IMR-90 (cell line): ENCODE data around the gene FOXP1. TPM values are rescaled to one million over a fixed set of nuclear protein-coding genes. Genes with fewer than 3 reads are reported as not detected.
A peak's percentile ranks its signal among the peaks of the same experiment; 100 is the strongest.

ENCODE experiments used
- ATAC-seq: fragments of 200-7000 bp; cut with Tn5 transposase; 2 replicates; pipeline ENCODE4 v1.9.1; 2020; ENCODE audit warnings: low read depth, mild to moderate bottlenecking, moderate library complexity
- BruUV-seq: library from RNA; stranded (reverse); fragments of 400-500 nt; replicated peaks from 2 replicates; lab custom pipeline; 2021; lab: Mats Ljungman, UMichigan
- CTCF ChIA-PET: fragments of 300-600 bp; formaldehyde crosslinking; extraction: SDS; loops from one replicate; lab custom pipeline; 2021; ENCODE audit warnings: antibody characterized with exemption; lab: Yijun Ruan, JAX
- POLR2A ChIA-PET: fragments of 300-600 bp; sonication (Branson Sonifier 250); formaldehyde crosslinking; loops from one replicate; lab custom pipeline; 2022; ENCODE audit warnings: antibody characterized with exemption; ENCODE audit not compliant: unreplicated experiment; lab: Charles Lee
- DNase-seq: peaks from one replicate; pipeline ENCODE4 v3.0.0; 2013
- H2AFZ ChIP-seq: replicated peaks from 2 replicates; pipeline ENCODE3; 2013; ENCODE audit warnings: low read length, mild to moderate bottlenecking; ENCODE audit not compliant: poor library complexity
- H2AK5ac ChIP-seq: 2 replicates; pipeline ENCODE4 v1.6.1; 2013; ENCODE audit warnings: low read depth, low read length, inconsistent platforms
- H2AK9ac ChIP-seq: replicated peaks from 2 replicates; pipeline ENCODE3; 2013; ENCODE audit warnings: mild to moderate bottlenecking, low read depth, low read length, moderate library complexity; ENCODE audit not compliant: poor library complexity
- H2BK120ac ChIP-seq: 2 replicates; pipeline ENCODE4 v1.6.1; 2013; ENCODE audit warnings: low read depth, low read length, inconsistent platforms
- H2BK15ac ChIP-seq: 3 replicates; pipeline ENCODE4 v1.6.1; 2013; ENCODE audit warnings: low read depth, low read length, inconsistent platforms
- H2BK20ac ChIP-seq: 2 replicates; pipeline ENCODE4 v1.6.1; 2013; ENCODE audit warnings: low read depth, mild to moderate bottlenecking, inconsistent platforms, low read length, moderate library complexity
- H2BK5ac ChIP-seq: 2 replicates; pipeline ENCODE4 v1.6.1; 2013; ENCODE audit warnings: mild to moderate bottlenecking, low read depth, low read length, inconsistent platforms; ENCODE audit not compliant: poor library complexity, severe bottlenecking
- H3K14ac ChIP-seq: replicated peaks from 2 replicates; pipeline ENCODE4 v1.6.1; 2013; ENCODE audit warnings: low read depth, low read length, inconsistent platforms
- H3K18ac ChIP-seq: 2 replicates; pipeline ENCODE4 v1.6.1; 2013; ENCODE audit warnings: low read depth, low read length, control low read depth
- H3K23ac ChIP-seq: 2 replicates; pipeline ENCODE4 v1.6.1; 2013; ENCODE audit warnings: low read depth, low read length, inconsistent platforms
- H3K27ac ChIP-seq: 2 replicates; pipeline ENCODE4 v1.5.1; 2013; ENCODE audit warnings: mild to moderate bottlenecking, control low read depth, low read length; ENCODE audit not compliant: insufficient read depth
- H3K27me3 ChIP-seq: 2 replicates; pipeline ENCODE4 v1.6.1; 2013; ENCODE audit warnings: low read length; ENCODE audit not compliant: control insufficient read depth, insufficient read depth
- H3K36me3 ChIP-seq: 2 replicates; pipeline ENCODE4 v1.6.1; 2013; ENCODE audit warnings: low read length, mixed read lengths; ENCODE audit not compliant: control insufficient read depth, insufficient read depth
- H3K4ac ChIP-seq: 2 replicates; pipeline ENCODE4 v1.6.1; 2013; ENCODE audit warnings: low read depth, low read length, inconsistent platforms
- H3K4me1 ChIP-seq: 2 replicates; pipeline ENCODE4 v1.6.1; 2013; ENCODE audit warnings: low read length, mixed read lengths; ENCODE audit not compliant: control insufficient read depth, insufficient read depth
- H3K4me2 ChIP-seq: 2 replicates; pipeline ENCODE4 v1.6.1; 2013; ENCODE audit warnings: low read depth, mild to moderate bottlenecking, control low read depth, low read length, moderate library complexity
- H3K4me3 ChIP-seq: 2 replicates; pipeline ENCODE4 v1.5.1; 2013; ENCODE audit warnings: low read depth, mild to moderate bottlenecking, control low read depth, low read length, moderate library complexity; ENCODE audit not compliant: insufficient read depth
- H3K56ac ChIP-seq: 2 replicates; pipeline ENCODE4 v1.6.1; 2013; ENCODE audit warnings: low read length, inconsistent platforms; ENCODE audit not compliant: insufficient read depth; ENCODE audit errors: extremely low read depth
- H3K79me1 ChIP-seq, 2 experiments: 2 replicates each; pipeline ENCODE4 v1.6.1; 2013; ENCODE audit warnings: low read length in 2 of 2, inconsistent platforms in 1 of 2, low read depth in 1 of 2
- H3K9ac ChIP-seq: 2 replicates; pipeline ENCODE4 v1.6.1; 2013; ENCODE audit warnings: low read depth, low read length, control low read depth
- H3K9me1 ChIP-seq: 2 replicates; pipeline ENCODE4 v1.6.1; 2013; ENCODE audit warnings: low read length, inconsistent platforms; ENCODE audit not compliant: insufficient read depth
- H3K9me3 ChIP-seq: 2 replicates; pipeline ENCODE4 v1.6.1; 2013; ENCODE audit warnings: low read length; ENCODE audit not compliant: control insufficient read depth, insufficient read depth
- H4K20me1 ChIP-seq: 2 replicates; pipeline ENCODE4 v1.6.1; 2013; ENCODE audit warnings: low read length, inconsistent platforms; ENCODE audit not compliant: insufficient read depth
- H4K5ac ChIP-seq: 2 replicates; pipeline ENCODE4 v1.6.1; 2013; ENCODE audit warnings: mild to moderate bottlenecking, low read depth, low read length, control low read depth
- H4K8ac ChIP-seq, 2 experiments: 2 replicates each; pipeline ENCODE4 v1.6.1; 2013; ENCODE audit warnings: low read depth in 2 of 2, low read length in 2 of 2, control low read depth in 1 of 2, inconsistent platforms in 1 of 2
- H4K91ac ChIP-seq: 2 replicates; pipeline ENCODE4 v1.6.1; 2013; ENCODE audit warnings: low read depth, low read length, inconsistent platforms; ENCODE audit not compliant: insufficient read depth
- CEBPB ChIP-seq: IDR thresholded peaks from 2 replicates; pipeline ENCODE4 v1.6.1; 2012; ENCODE audit warnings: low read depth, low read length, improper control_type of control experiment
- CHD1 ChIP-seq: IDR thresholded peaks from 2 replicates; pipeline ENCODE4 v1.6.1; 2012; ENCODE audit warnings: low read depth, low read length, improper control_type of control experiment
- POLR2A ChIP-seq: IDR thresholded peaks from 2 replicates; pipeline ENCODE4 v1.6.1; 2012; ENCODE audit warnings: mild to moderate bottlenecking, low read depth, low read length
- RCOR1 ChIP-seq: IDR thresholded peaks from 2 replicates; pipeline ENCODE4 v1.6.1; 2012; ENCODE audit warnings: mild to moderate bottlenecking, low read length, improper control_type of control experiment; ENCODE audit not compliant: insufficient replicate concordance
- WGBS, 2 experiments: methylation state at CpG; one replicate each; pipeline versions ENCODE4 v1.1.5 to v1.1.7; 2013; ENCODE audit warnings: missing lambda C conversion rate in 2 of 2; ENCODE audit not compliant: insufficient read length in 1 of 2; ENCODE audit errors: extremely low coverage in 2 of 2; 5-methylcytosine and 5-hydroxymethylcytosine counted together
- dilution Hi-C: fragments of 300-500 bp; cut with HindIII; formaldehyde crosslinking; loops from one replicate; pipeline ENCODE4 v1.14.3; 2018; ENCODE audit warnings: low sequenced_read_pairs; ENCODE audit not compliant: unreplicated experiment
- in situ Hi-C: fragments of 300-500 bp; cut with MboI; formaldehyde crosslinking; loops from 3 replicates; pipeline ENCODE4 v1.14.3; 2019; ENCODE audit warnings: low sequenced_read_pairs, inconsistent platforms, mixed read lengths
- intact Hi-C: fragments of 100-400 bp; cut with micrococcal nuclease; formaldehyde crosslinking; loops from 2 replicates; pipeline ENCODE4 v1.10.0; 2022
- polyA plus RNA-seq, 3 experiments: library from polyadenylated mRNA; depleted of rRNA; stranded (reverse); fragments of >200 nt; gene quantifications; 2 replicates each; pipeline ENCODE4 v1.2.3, GENCODE V29; 2012; ENCODE audit warnings: low replicate concordance in 1 of 3
- total RNA-seq: library from RNA; depleted of rRNA; stranded (reverse); fragments of >200 nt; gene quantifications from 2 replicates; pipeline ENCODE4 v1.2.3, GENCODE V29; 2012

FOXP1 gene
- total and polyA plus RNA-seq, 2 of the 4 experiments (the other 2 are of a cell fraction) = 37.0 to 132 TPM

GRCh38 chr3:71168121-71168721 lies 415.3 kb downstream of the FOXP1 start:
- Histone ChIP-seq H2BK15ac (no peak overlapping the region), H3K27me3 (no peaks in the 10 kb centered on the region), H3K27ac (peak overlapping the region; percentile 79; the same call in 1 of the 2 replicates), H4K91ac (no peak overlapping the region), H3K23ac (no peak overlapping the region), H3K18ac (peak overlapping the region; percentile 86), H3K79me1 (peaks cover 0 to 27% of the 10 kb centered on the region in 2 experiments; a peak in 3 of 4 replicates), H2BK5ac (peak overlapping the region; percentile 80), H3K4me3 (no peak overlapping the region), H4K20me1 (no peaks in the 10 kb centered on the region), H3K9ac (peak overlapping the region; percentile 43), H3K14ac (no peak overlapping the region), H4K5ac (peak overlapping the region; percentile 78), H3K4me1 (peaks cover 20% of the 10 kb centered on the region), H2BK20ac (no peak overlapping the region), H3K56ac (peak overlapping the region; percentile 13; the same call in 1 of the 2 replicates), H2AK9ac (no peak overlapping the region), H2AK5ac (no peak overlapping the region), H3K4ac (peak overlapping the region; percentile 89; the same call in 1 of the 2 replicates), H2BK120ac (peak overlapping the region; percentile 31; the same call in 1 of the 2 replicates), H3K36me3 (no peaks in the 10 kb centered on the region), H3K4me2 (peak overlapping the region; percentile 60), H3K9me3 (no peaks in the 10 kb centered on the region), H3K9me1 (peaks cover 7% of the 10 kb centered on the region), H2AFZ (no peak overlapping the region), H4K8ac (peak overlapping the region; percentile 45 to 80; a peak in 2 of 4 replicates)
- CTCF ChIA-PET = interaction anchor here (0.6 kb wide), 1 partner anchor 464 kb away, joined by 3 read pairs; no protein-coding TSS in a partner anchor
- peak; percentile 44 for ATAC-seq
- TF ChIP-seq CEBPB (peak; percentile 97), POLR2A (no peak), RCOR1 (no peak), CHD1 (0 out of 2 replicates have a peak, but pooled peaks have one; percentile 50)
- dilution Hi-C loops (no loop called here), intact Hi-C loops (loop anchor here (5.0 kb wide), 1 partner anchor 101 kb away; no protein-coding TSS in a partner anchor), in situ Hi-C loops (no loop called here)
- 0% methylated on average over 2 of the region's 6 CpGs; no CpG with 5 or more reads in 1 of the 2 experiments for WGBS, 2 experiments
- POLR2A ChIA-PET = no interaction called here
- no TSS peak for BruUV-seq
- peak; percentile 87 for DNase-seq
